ENCODE data around the gene THYN1. TPM values are rescaled to one million over a fixed set of nuclear protein-coding genes. Genes with fewer than 3 reads are reported as not detected.
"Not testable (repeated sequence)": the region's sequence is repeated elsewhere in the genome, so short reads cannot be mapped to it uniquely, and the experiment has no call there.

The THYN1 gene
- total and polyA plus RNA-seq, 4 donors, result 54.4 to 91.2 (median 73.2) TPM

- no peak overlapping the region for H3K27ac ChIP-seq (ENCODE audit: low read depth, low read length)
- DNase-seq (ENCODE audit: low read depth in 4 of 6, low spot score in 6 of 6), result no peak
- WGBS (ENCODE audit: insufficient coverage), result 91% methylated on average over 3 of the region's 3 CpGs
Observed at GRCh38 chr11:134266841-134267251, 13.7 kb upstream of the THYN1 start.

GRCh38 chr11:134266440-134266839 is 13.3 kb upstream of the THYN1 start:
- WGBS (ENCODE audit: insufficient coverage), result 96% methylated on average over 5 of the region's 5 CpGs
- Histone ChIP-seq H3K27me3 (ENCODE audit: control insufficient read depth, insufficient read depth, low read length) (peaks cover 2% of the 10 kb centered on the region), H3K36me3 (ENCODE audit: control insufficient read depth, insufficient read depth, low read length) (peaks cover 20% of the 10 kb centered on the region), H3K4me3 (ENCODE audit: low read depth, low read length) (no peak overlapping the region), H3K9me3 (ENCODE audit: control insufficient read depth, insufficient read depth, low read length) (no peaks in the 10 kb centered on the region), H3K4me1 (ENCODE audit: control insufficient read depth, insufficient read depth, low read length) (no peaks in the 10 kb centered on the region), H3K27ac (ENCODE audit: low read depth, low read length) (no peak overlapping the region)
- DNase-seq (ENCODE audit: low read depth in 4 of 6, low spot score in 6 of 6), result no peak

More at GRCh38 chr11:134266841-134267251, 13.7 kb upstream of the THYN1 start:
- H3K36me3 ChIP-seq (ENCODE audit: control insufficient read depth, insufficient read depth, low read length), result peaks cover 16% of the 10 kb centered on the region
- no peaks in the 10 kb centered on the region for H3K4me1 ChIP-seq (ENCODE audit: control insufficient read depth, insufficient read depth, low read length)
- H3K9me3 ChIP-seq (ENCODE audit: control insufficient read depth, insufficient read depth, low read length), result no peaks in the 10 kb centered on the region
- no peak overlapping the region for H3K4me3 ChIP-seq (ENCODE audit: low read depth, low read length)
- H3K27me3 ChIP-seq (ENCODE audit: control insufficient read depth, insufficient read depth, low read length), result peaks cover 6% of the 10 kb centered on the region

- Histone ChIP-seq H3K4me3 (ENCODE audit: low read depth, low read length) (no peak overlapping the region), H3K27ac (ENCODE audit: low read depth, low read length) (no peak overlapping the region), H3K4me1 (ENCODE audit: control insufficient read depth, insufficient read depth, low read length) (no peaks in the 10 kb centered on the region), H3K27me3 (ENCODE audit: control insufficient read depth, insufficient read depth, low read length) (peaks cover 2% of the 10 kb centered on the region), H3K36me3 (ENCODE audit: control insufficient read depth, insufficient read depth, low read length) (peaks cover 29% of the 10 kb centered on the region), H3K9me3 (ENCODE audit: control insufficient read depth, insufficient read depth, low read length) (no peaks in the 10 kb centered on the region)
- DNase-seq (ENCODE audit: low read depth in 4 of 6, low spot score in 6 of 6), result no peak
- WGBS (ENCODE audit: insufficient coverage), result 100% methylated on average over 5 of the region's 7 CpGs
Observed at GRCh38 chr11:134264966-134265764, 12.0 kb upstream of the THYN1 start.

- WGBS (ENCODE audit: insufficient coverage), result 90% methylated on average over 9 of the region's 14 CpGs
- H3K27ac ChIP-seq (ENCODE audit: low read depth, low read length), result no peak overlapping the region
- H3K4me3 ChIP-seq (ENCODE audit: low read depth, low read length), result no peak overlapping the region
- H3K9me3 ChIP-seq (ENCODE audit: control insufficient read depth, insufficient read depth, low read length), result no peaks in the 10 kb centered on the region
- no peaks in the 10 kb centered on the region for H3K27me3 ChIP-seq (ENCODE audit: control insufficient read depth, insufficient read depth, low read length)
- peaks cover 54% of the 10 kb centered on the region for H3K36me3 ChIP-seq (ENCODE audit: control insufficient read depth, insufficient read depth, low read length)
- DNase-seq (ENCODE audit: low read depth in 4 of 6, low spot score in 6 of 6), result peak in 1 of 6 donors; percentile 38
- H3K4me1 ChIP-seq (ENCODE audit: control insufficient read depth, insufficient read depth, low read length), result no peaks in the 10 kb centered on the region
Observed at GRCh38 chr11:134261626-134262488, 8.7 kb upstream of the THYN1 start.

- Histone ChIP-seq H3K9me3 (ENCODE audit: control insufficient read depth, insufficient read depth, low read length) (no peaks in the 10 kb centered on the region), H3K36me3 (ENCODE audit: control insufficient read depth, insufficient read depth, low read length) (peaks cover 54% of the 10 kb centered on the region), H3K27ac (ENCODE audit: low read depth, low read length) (no peak overlapping the region), H3K27me3 (ENCODE audit: control insufficient read depth, insufficient read depth, low read length) (no peaks in the 10 kb centered on the region), H3K4me3 (ENCODE audit: low read depth, low read length) (no peak overlapping the region), H3K4me1 (ENCODE audit: control insufficient read depth, insufficient read depth, low read length) (no peaks in the 10 kb centered on the region)
- WGBS (ENCODE audit: insufficient coverage), result 92% methylated on average over 16 of the region's 16 CpGs
- DNase-seq (ENCODE audit: low read depth in 4 of 6, low spot score in 6 of 6), result no peak
Observed at GRCh38 chr11:134260983-134261382, 7.8 kb upstream of the THYN1 start.

- no peaks in the 10 kb centered on the region for H3K4me1 ChIP-seq (ENCODE audit: control insufficient read depth, insufficient read depth, low read length)
Observed at GRCh38 chr11:134260503-134260902, 7.4 kb upstream of the THYN1 start.

GRCh38 chr11:134258577-134258976 is 5.4 kb upstream of the THYN1 start:
- no peak for DNase-seq (ENCODE audit: low read depth in 4 of 6, low spot score in 6 of 6)
- WGBS (ENCODE audit: insufficient coverage), result 96% methylated on average over 3 of the region's 4 CpGs
- Histone ChIP-seq H3K27me3 (ENCODE audit: control insufficient read depth, insufficient read depth, low read length) (no peaks in the 10 kb centered on the region), H3K4me1 (ENCODE audit: control insufficient read depth, insufficient read depth, low read length) (no peaks in the 10 kb centered on the region), H3K27ac (ENCODE audit: low read depth, low read length) (no peak overlapping the region), H3K4me3 (ENCODE audit: low read depth, low read length) (no peak overlapping the region), H3K9me3 (ENCODE audit: control insufficient read depth, insufficient read depth, low read length) (no peaks in the 10 kb centered on the region), H3K36me3 (ENCODE audit: control insufficient read depth, insufficient read depth, low read length) (peaks cover 50% of the 10 kb centered on the region)

More at GRCh38 chr11:134260503-134260902, 7.4 kb upstream of the THYN1 start:
- DNase-seq (ENCODE audit: low read depth in 4 of 6, low spot score in 6 of 6), result no peak
- Histone ChIP-seq H3K9me3 (ENCODE audit: control insufficient read depth, insufficient read depth, low read length) (no peaks in the 10 kb centered on the region), H3K36me3 (ENCODE audit: control insufficient read depth, insufficient read depth, low read length) (peaks cover 54% of the 10 kb centered on the region), H3K27ac (ENCODE audit: low read depth, low read length) (no peak overlapping the region), H3K4me3 (ENCODE audit: low read depth, low read length) (no peak overlapping the region), H3K27me3 (ENCODE audit: control insufficient read depth, insufficient read depth, low read length) (no peaks in the 10 kb centered on the region)

GRCh38 chr11:134257101-134257500 is 3.9 kb upstream of the THYN1 start:
- 93% methylated on average over 8 of the region's 11 CpGs for WGBS (ENCODE audit: insufficient coverage)
- no peaks in the 10 kb centered on the region for H3K27me3 ChIP-seq (ENCODE audit: control insufficient read depth, insufficient read depth, low read length)

GRCh38 chr11:134255184-134255561 is 2.0 kb upstream of the THYN1 start:
- not testable (repeated sequence) for H3K9me3 ChIP-seq (ENCODE audit: control insufficient read depth, insufficient read depth, low read length); H3K27me3 ChIP-seq (ENCODE audit: control insufficient read depth, insufficient read depth, low read length); H3K4me1 ChIP-seq (ENCODE audit: control insufficient read depth, insufficient read depth, low read length); DNase-seq (ENCODE audit: low read depth in 4 of 6, low spot score in 6 of 6); H3K4me3 ChIP-seq (ENCODE audit: low read depth, low read length); H3K27ac ChIP-seq (ENCODE audit: low read depth, low read length)
- H3K36me3 ChIP-seq (ENCODE audit: control insufficient read depth, insufficient read depth, low read length), result peaks cover 25% of the 10 kb centered on the region
- WGBS (ENCODE audit: insufficient coverage), result 94% methylated on average over 5 of the region's 5 CpGs

More at GRCh38 chr11:134257101-134257500, 3.9 kb upstream of the THYN1 start:
- Histone ChIP-seq H3K4me3 (ENCODE audit: low read depth, low read length) (no peak overlapping the region), H3K36me3 (ENCODE audit: control insufficient read depth, insufficient read depth, low read length) (peaks cover 40% of the 10 kb centered on the region), H3K9me3 (ENCODE audit: control insufficient read depth, insufficient read depth, low read length) (no peaks in the 10 kb centered on the region), H3K27ac (ENCODE audit: low read depth, low read length) (no peak overlapping the region), H3K4me1 (ENCODE audit: control insufficient read depth, insufficient read depth, low read length) (no peaks in the 10 kb centered on the region)
- DNase-seq (ENCODE audit: low read depth in 4 of 6, low spot score in 6 of 6), result no peak
